ENCODE data around the gene STK10.
A peak's percentile ranks its signal among the peaks of the same experiment; 100 is the strongest.
"Not testable (repeated sequence)": the region's sequence is repeated elsewhere in the genome, so short reads cannot be mapped to it uniquely, and the experiment has no call there.

The STK10 gene

GRCh38 chr5:172165465-172165864, 22.6 kb downstream of the STK10 start:
- no peak for DNase-seq (ENCODE audit: low spot score)

GRCh38 chr5:172164769-172165212, 23.2 kb downstream of the STK10 start:
- DNase-seq (ENCODE audit: low spot score), result no peak

- no peak for DNase-seq (ENCODE audit: low spot score)
Measured at GRCh38 chr5:172163346-172163745, 24.7 kb downstream of the STK10 start.

GRCh38 chr5:172162987-172163343, 25.1 kb downstream of the STK10 start:
- no peak for DNase-seq (ENCODE audit: low spot score)

GRCh38 chr5:172162323-172162986, 25.6 kb downstream of the STK10 start:
- no peak for DNase-seq (ENCODE audit: low spot score)

GRCh38 chr5:172160506-172160905, 27.5 kb downstream of the STK10 start:
- DNase-seq (ENCODE audit: low spot score), result no peak

- no peak for DNase-seq (ENCODE audit: low spot score)
Measured at GRCh38 chr5:172159016-172159415, 29.0 kb downstream of the STK10 start.

GRCh38 chr5:172156541-172156994, 31.5 kb downstream of the STK10 start:
- DNase-seq (ENCODE audit: low spot score), result peak; percentile 91

- DNase-seq (ENCODE audit: low spot score), result not testable (repeated sequence)
Measured at GRCh38 chr5:172155101-172155500, 32.9 kb downstream of the STK10 start.

- DNase-seq (ENCODE audit: low spot score), result no peak
Measured at GRCh38 chr5:172153695-172154094, 34.3 kb downstream of the STK10 start.

- no peak for DNase-seq (ENCODE audit: low spot score)
Measured at GRCh38 chr5:172151661-172152210, 36.3 kb downstream of the STK10 start.

- DNase-seq (ENCODE audit: low spot score), result peak; percentile 59
Measured at GRCh38 chr5:172150514-172151425, 37.3 kb downstream of the STK10 start.

- not testable (repeated sequence) for DNase-seq (ENCODE audit: low spot score)
Measured at GRCh38 chr5:172149481-172149880, 38.5 kb downstream of the STK10 start.

- DNase-seq (ENCODE audit: low spot score), result peak; percentile 52
Measured at GRCh38 chr5:172149073-172149472, 39.0 kb downstream of the STK10 start.

GRCh38 chr5:172148381-172148780, 39.6 kb downstream of the STK10 start:
- no peak for DNase-seq (ENCODE audit: low spot score)

GRCh38 chr5:172147857-172148256, 40.2 kb downstream of the STK10 start:
- DNase-seq (ENCODE audit: low spot score), result no peak

GRCh38 chr5:172146748-172147092, 41.3 kb downstream of the STK10 start:
- DNase-seq (ENCODE audit: low spot score), result no peak

GRCh38 chr5:172145870-172146747, 41.9 kb downstream of the STK10 start:
- DNase-seq (ENCODE audit: low spot score), result no peak

- no peak for DNase-seq (ENCODE audit: low spot score)
Measured at GRCh38 chr5:172144931-172145869, 42.8 kb downstream of the STK10 start.

- no peak for DNase-seq (ENCODE audit: low spot score)
Measured at GRCh38 chr5:172144291-172144815, 43.7 kb downstream of the STK10 start.

- DNase-seq (ENCODE audit: low spot score), result no peak
Measured at GRCh38 chr5:172143875-172144274, 44.1 kb downstream of the STK10 start.
